Mesendoderm (in vitro differentiated cells): ENCODE data around the gene TASL.

ENCODE experiments used
- DNase-seq: peaks from one replicate; pipeline ENCODE4 v3.0.0; 2013
- H2AK5ac ChIP-seq: 2 replicates; pipeline ENCODE4 v1.6.1; 2013; ENCODE audit warnings: low read length, inconsistent platforms
- H2BK120ac ChIP-seq: 2 replicates; pipeline ENCODE4 v1.6.1; 2013; ENCODE audit warnings: low read depth, mild to moderate bottlenecking, low read length, moderate library complexity, mixed read lengths
- H2BK15ac ChIP-seq: replicated peaks from 2 replicates; pipeline ENCODE4 v1.6.1; 2013; ENCODE audit warnings: low read depth, mild to moderate bottlenecking, moderate library complexity
- H2BK5ac ChIP-seq: 2 replicates; pipeline ENCODE4 v1.6.1; 2013; ENCODE audit warnings: low read length, inconsistent platforms
- H3K18ac ChIP-seq: 2 replicates; pipeline ENCODE4 v1.6.1; 2013; ENCODE audit warnings: mild to moderate bottlenecking, low read length, mixed read lengths
- H3K23ac ChIP-seq: one replicate; pipeline ENCODE4 v1.6.1; 2013; ENCODE audit warnings: low read length
- H3K27ac ChIP-seq: 2 replicates; pipeline ENCODE4 v1.5.1; 2013; ENCODE audit warnings: low read depth, mild to moderate bottlenecking, inconsistent platforms, low read length, moderate library complexity
- H3K27me3 ChIP-seq: 2 replicates; pipeline ENCODE4 v1.6.1; 2013; ENCODE audit warnings: low read length, control low read depth, mild to moderate bottlenecking, inconsistent platforms; ENCODE audit not compliant: insufficient read depth, poor library complexity
- H3K36me3 ChIP-seq: 2 replicates; pipeline ENCODE4 v1.6.1; 2013; ENCODE audit warnings: low read length, inconsistent platforms; ENCODE audit not compliant: control insufficient read depth, insufficient read depth
- H3K4ac ChIP-seq: one replicate; pipeline ENCODE4 v1.6.1; 2013; ENCODE audit warnings: low read depth, mild to moderate bottlenecking, low read length, moderate library complexity
- H3K4me1 ChIP-seq: 2 replicates; pipeline ENCODE4 v1.6.1; 2013; ENCODE audit warnings: low read depth, low read length, inconsistent platforms; ENCODE audit not compliant: control insufficient read depth
- H3K4me2 ChIP-seq: 2 replicates; pipeline ENCODE4 v1.6.1; 2013; ENCODE audit warnings: low read length
- H3K4me3 ChIP-seq: 2 replicates; pipeline ENCODE4 v1.5.1; 2013; ENCODE audit warnings: mild to moderate bottlenecking, low read length
- H3K56ac ChIP-seq: one replicate; pipeline ENCODE4 v1.6.1; 2013; ENCODE audit warnings: low read length
- H3K79me1 ChIP-seq: 2 replicates; pipeline ENCODE4 v1.6.1; 2013; ENCODE audit warnings: low read length, inconsistent platforms
- H3K79me2 ChIP-seq: 2 replicates; pipeline ENCODE4 v1.6.1; 2013; ENCODE audit warnings: mild to moderate bottlenecking, low read length; ENCODE audit not compliant: control insufficient read depth, insufficient read depth
- H3K9ac ChIP-seq: 2 replicates; pipeline ENCODE4 v1.6.1; 2013; ENCODE audit warnings: low read length, inconsistent platforms
- H4K5ac ChIP-seq: one replicate; pipeline ENCODE4 v1.6.1; 2013; ENCODE audit warnings: low read length
- H4K8ac ChIP-seq: one replicate; pipeline ENCODE4 v1.6.1; 2013; ENCODE audit warnings: low read depth, mild to moderate bottlenecking, control low read depth, low read length, moderate library complexity
- WGBS: extraction: QIAGEN DNeasy Blood & Tissue Kit; methylation state at CpG from one replicate; pipeline ENCODE4 v1.1.7; 2013; ENCODE audit warnings: low lambda C conversion rate, missing lambda C conversion rate; ENCODE audit not compliant: insufficient coverage; ENCODE audit errors: extremely low coverage; 5-methylcytosine and 5-hydroxymethylcytosine counted together

The TASL gene

GRCh38 chrX:30538271-30538670, 39.3 kb downstream of the TASL start:
- no peak overlapping the region for H2BK120ac ChIP-seq
- H3K4me1 ChIP-seq, result no peaks in the 10 kb centered on the region
- H3K9ac ChIP-seq, result no peak overlapping the region
- no peaks in the 10 kb centered on the region for H3K79me1 ChIP-seq
- no peak overlapping the region for H2BK5ac ChIP-seq
- H3K36me3 ChIP-seq, result no peaks in the 10 kb centered on the region
- no peak overlapping the region for H4K8ac ChIP-seq
- H3K56ac ChIP-seq, result no peak overlapping the region
- WGBS, result no CpG with 5 or more reads among the region's 2 CpGs
- H3K27ac ChIP-seq, result no peak overlapping the region
- H4K5ac ChIP-seq, result no peak overlapping the region
- no peak overlapping the region for H3K4ac ChIP-seq
- H3K18ac ChIP-seq, result no peak overlapping the region
- H2BK15ac ChIP-seq, result no peak overlapping the region
- no peaks in the 10 kb centered on the region for H3K27me3 ChIP-seq
- no peak overlapping the region for H3K4me3 ChIP-seq
- no peak overlapping the region for H3K23ac ChIP-seq
- no peaks in the 10 kb centered on the region for H3K79me2 ChIP-seq
- no peak overlapping the region for H2AK5ac ChIP-seq
- no peak overlapping the region for H3K4me2 ChIP-seq
- no peak for DNase-seq

GRCh38 chrX:30533835-30534234, 43.7 kb downstream of the TASL start:
- Histone ChIP-seq H3K56ac (no peak overlapping the region), H3K79me1 (no peaks in the 10 kb centered on the region), H3K36me3 (no peaks in the 10 kb centered on the region), H2BK15ac (no peak overlapping the region), H3K4me1 (no peaks in the 10 kb centered on the region), H3K9ac (no peak overlapping the region), H2BK5ac (no peak overlapping the region), H2BK120ac (no peak overlapping the region), H3K79me2 (no peaks in the 10 kb centered on the region), H3K23ac (no peak overlapping the region), H3K18ac (no peak overlapping the region), H3K4me3 (no peak overlapping the region), H4K5ac (no peak overlapping the region), H3K4me2 (no peak overlapping the region), H3K4ac (no peak overlapping the region), H4K8ac (no peak overlapping the region), H3K27ac (no peak overlapping the region), H2AK5ac (no peak overlapping the region), H3K27me3 (no peaks in the 10 kb centered on the region)
- DNase-seq, result no peak
- WGBS, result no CpG with 5 or more reads among the region's 1 CpG

DNA sequence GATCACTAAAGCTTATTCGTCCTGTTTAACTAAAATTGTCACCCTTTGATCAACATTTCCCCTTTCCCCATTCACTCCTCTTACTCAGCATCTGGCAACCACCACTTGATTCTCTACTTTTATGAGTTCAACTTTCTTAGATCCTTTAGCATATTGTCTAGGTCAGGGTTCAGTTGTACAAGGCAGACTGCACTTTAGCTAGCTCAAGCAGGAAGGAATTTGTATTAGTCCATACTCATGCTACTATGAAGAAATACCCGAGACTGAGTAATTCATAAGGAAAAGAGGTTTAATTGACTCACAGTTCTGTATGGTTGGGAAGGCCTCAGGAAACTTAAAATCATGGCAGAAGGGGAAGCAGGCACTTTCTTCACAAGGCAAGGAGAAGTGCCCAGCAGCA, 44.3 kb downstream of the TASL start:
- Histone ChIP-seq H2AK5ac (no peak overlapping the region), H2BK120ac (no peak overlapping the region), H4K5ac (no peak overlapping the region), H3K4ac (no peak overlapping the region), H3K27me3 (no peaks in the 10 kb centered on the region), H2BK15ac (no peak overlapping the region), H3K4me3 (no peak overlapping the region), H3K79me1 (no peaks in the 10 kb centered on the region), H2BK5ac (no peak overlapping the region), H3K23ac (no peak overlapping the region), H3K27ac (no peak overlapping the region), H3K4me1 (no peaks in the 10 kb centered on the region), H3K9ac (no peak overlapping the region), H3K18ac (no peak overlapping the region), H3K56ac (no peak overlapping the region), H3K4me2 (no peak overlapping the region), H3K79me2 (no peaks in the 10 kb centered on the region), H3K36me3 (no peaks in the 10 kb centered on the region), H4K8ac (no peak overlapping the region)
- WGBS, result no CpG with 5 or more reads among the region's 2 CpGs
- no peak for DNase-seq

GRCh38 chrX:30530606-30531005, 47.0 kb downstream of the TASL start:
- Histone ChIP-seq H3K27ac (no peak overlapping the region), H3K4me1 (no peaks in the 10 kb centered on the region), H3K36me3 (no peaks in the 10 kb centered on the region), H3K4ac (no peak overlapping the region), H3K4me3 (no peak overlapping the region), H2AK5ac (no peak overlapping the region), H3K18ac (no peak overlapping the region), H4K5ac (no peak overlapping the region), H4K8ac (no peak overlapping the region), H2BK5ac (no peak overlapping the region), H2BK120ac (no peak overlapping the region), H3K9ac (no peak overlapping the region), H2BK15ac (no peak overlapping the region), H3K79me1 (no peaks in the 10 kb centered on the region), H3K56ac (no peak overlapping the region), H3K23ac (no peak overlapping the region), H3K27me3 (no peaks in the 10 kb centered on the region), H3K4me2 (no peak overlapping the region), H3K79me2 (no peaks in the 10 kb centered on the region)
- no peak for DNase-seq
- no CpG with 5 or more reads among the region's 3 CpGs for WGBS

- no peak overlapping the region for H2AK5ac ChIP-seq
- H3K36me3 ChIP-seq, result no peaks in the 10 kb centered on the region
- H2BK120ac ChIP-seq, result no peak overlapping the region
- no peak overlapping the region for H3K18ac ChIP-seq
- no peak overlapping the region for H3K56ac ChIP-seq
- no peak overlapping the region for H4K5ac ChIP-seq
- DNase-seq, result no peak
- H3K4ac ChIP-seq, result no peak overlapping the region
- no peak overlapping the region for H2BK15ac ChIP-seq
- H3K23ac ChIP-seq, result no peak overlapping the region
- H4K8ac ChIP-seq, result no peak overlapping the region
- H2BK5ac ChIP-seq, result no peak overlapping the region
- WGBS, result no CpG with 5 or more reads among the region's 4 CpGs
- no peaks in the 10 kb centered on the region for H3K79me2 ChIP-seq
- no peaks in the 10 kb centered on the region for H3K79me1 ChIP-seq
- H3K27me3 ChIP-seq, result no peaks in the 10 kb centered on the region
- no peak overlapping the region for H3K27ac ChIP-seq
- H3K4me3 ChIP-seq, result no peak overlapping the region
- no peak overlapping the region for H3K4me2 ChIP-seq
- no peak overlapping the region for H3K9ac ChIP-seq
- H3K4me1 ChIP-seq, result no peaks in the 10 kb centered on the region
These were observed 51.8 kb downstream of the TASL start for GRCh38 chrX:30525732-30526131.

DNA sequence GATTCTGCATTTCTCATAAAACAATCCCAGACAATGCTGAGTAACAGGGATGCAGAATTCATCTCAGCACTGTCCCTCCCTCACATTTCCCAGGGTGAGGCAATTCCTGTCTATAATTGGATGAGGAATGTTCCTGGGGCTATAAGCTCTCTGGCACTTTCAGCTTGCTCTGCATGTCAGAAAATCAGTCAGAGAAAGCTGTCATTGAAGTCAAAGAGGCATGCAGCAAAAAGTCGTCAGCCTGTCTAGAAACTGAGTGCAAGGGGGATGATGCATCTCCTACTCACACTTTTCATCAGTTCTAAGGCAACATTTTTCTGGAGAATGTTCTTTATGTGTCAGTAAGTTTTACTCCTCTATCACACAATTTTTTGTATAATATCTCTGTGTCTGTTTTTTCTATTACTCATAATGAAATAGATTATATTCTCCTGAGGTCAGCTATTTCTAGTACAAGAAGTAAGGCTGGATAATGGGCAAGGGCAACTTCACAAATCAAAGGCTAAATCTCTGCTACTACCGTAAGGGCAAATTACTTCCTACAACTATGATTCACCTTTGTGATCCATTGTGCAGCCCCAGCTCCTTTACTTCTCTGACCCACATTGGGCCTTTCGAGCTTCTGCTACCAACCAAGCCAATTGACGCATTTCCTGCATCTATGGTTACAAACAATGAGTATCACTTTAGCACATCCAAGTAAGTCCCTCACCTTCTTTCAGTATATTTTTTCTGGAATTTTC, 56.0 kb downstream of the TASL start:
- no peak overlapping the region for H3K4ac ChIP-seq
- no peaks in the 10 kb centered on the region for H3K4me1 ChIP-seq
- no peak overlapping the region for H4K5ac ChIP-seq
- no peaks in the 10 kb centered on the region for H3K27me3 ChIP-seq
- no peak overlapping the region for H2BK15ac ChIP-seq
- no peak overlapping the region for H2AK5ac ChIP-seq
- no peak overlapping the region for H3K27ac ChIP-seq
- no peaks in the 10 kb centered on the region for H3K79me1 ChIP-seq
- no peak overlapping the region for H2BK5ac ChIP-seq
- H2BK120ac ChIP-seq, result no peak overlapping the region
- no peak overlapping the region for H4K8ac ChIP-seq
- H3K18ac ChIP-seq, result no peak overlapping the region
- H3K36me3 ChIP-seq, result no peaks in the 10 kb centered on the region
- H3K79me2 ChIP-seq, result no peaks in the 10 kb centered on the region
- H3K56ac ChIP-seq, result no peak overlapping the region
- no peak overlapping the region for H3K9ac ChIP-seq
- no peak overlapping the region for H3K23ac ChIP-seq
- no peak overlapping the region for H3K4me2 ChIP-seq
- no peak overlapping the region for H3K4me3 ChIP-seq
- WGBS, result no CpG with 5 or more reads among the region's 4 CpGs
- DNase-seq, result peak; percentile 25
